ENCODE measurements around the gene NUDT19.

The NUDT19 gene

DNA sequence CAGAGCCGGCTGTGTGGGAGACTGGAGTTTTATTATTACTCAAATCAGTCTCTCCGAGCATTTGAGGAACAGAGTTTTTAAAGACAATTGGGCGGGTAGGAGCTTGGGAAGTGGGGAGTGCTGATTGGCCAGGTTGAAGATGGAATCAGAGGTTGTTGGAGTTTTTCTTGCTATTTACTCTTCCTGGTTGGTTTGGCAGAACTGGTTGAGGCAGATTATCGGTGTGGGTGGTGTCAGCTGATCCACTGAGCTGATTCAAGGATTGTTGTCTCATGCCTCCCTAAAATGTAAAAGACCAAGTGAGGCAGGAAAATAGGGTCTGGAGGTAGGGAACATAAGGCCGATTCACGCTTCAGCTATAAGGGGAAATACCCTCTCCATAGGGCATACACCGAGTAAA is 26.7 kb downstream of the NUDT19 start:
- TF ChIP-seq, protein P1, sequence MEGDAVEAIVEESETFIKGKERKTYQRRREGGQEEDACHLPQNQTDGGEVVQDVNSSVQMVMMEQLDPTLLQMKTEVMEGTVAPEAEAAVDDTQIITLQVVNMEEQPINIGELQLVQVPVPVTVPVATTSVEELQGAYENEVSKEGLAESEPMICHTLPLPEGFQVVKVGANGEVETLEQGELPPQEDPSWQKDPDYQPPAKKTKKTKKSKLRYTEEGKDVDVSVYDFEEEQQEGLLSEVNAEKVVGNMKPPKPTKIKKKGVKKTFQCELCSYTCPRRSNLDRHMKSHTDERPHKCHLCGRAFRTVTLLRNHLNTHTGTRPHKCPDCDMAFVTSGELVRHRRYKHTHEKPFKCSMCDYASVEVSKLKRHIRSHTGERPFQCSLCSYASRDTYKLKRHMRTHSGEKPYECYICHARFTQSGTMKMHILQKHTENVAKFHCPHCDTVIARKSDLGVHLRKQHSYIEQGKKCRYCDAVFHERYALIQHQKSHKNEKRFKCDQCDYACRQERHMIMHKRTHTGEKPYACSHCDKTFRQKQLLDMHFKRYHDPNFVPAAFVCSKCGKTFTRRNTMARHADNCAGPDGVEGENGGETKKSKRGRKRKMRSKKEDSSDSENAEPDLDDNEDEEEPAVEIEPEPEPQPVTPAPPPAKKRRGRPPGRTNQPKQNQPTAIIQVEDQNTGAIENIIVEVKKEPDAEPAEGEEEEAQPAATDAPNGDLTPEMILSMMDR (IDR thresholded peaks at IDR 0.05) = no peak

DNA sequence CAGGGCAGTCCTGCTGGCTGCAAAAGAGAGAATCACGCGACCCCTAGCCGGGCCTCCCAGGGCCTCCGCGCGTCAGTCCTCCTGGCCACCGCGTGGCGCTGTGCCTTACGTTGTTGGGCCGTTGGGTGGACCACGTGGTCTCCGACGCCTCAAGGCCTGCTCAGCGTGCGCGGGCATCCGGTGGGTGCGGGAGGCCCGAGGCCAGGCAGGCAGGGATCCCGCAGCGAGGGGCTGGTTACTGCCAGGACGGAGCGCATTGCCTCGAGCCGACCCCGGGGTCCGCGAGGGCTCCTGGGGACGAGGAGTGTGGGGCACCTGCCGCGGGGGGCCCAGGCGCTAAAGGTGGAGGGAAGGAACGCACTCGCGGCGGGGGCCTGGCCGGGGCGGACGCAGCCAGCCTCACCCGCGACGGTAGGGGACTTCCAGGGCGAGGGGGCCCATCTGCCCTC is 28.0 kb downstream of the NUDT19 start, which contains the start of gene TDRD12:
Gene TDRD12 (plus strand): TSS at position 157 of the 449 bp plus-strand sequence. CDS start 306 bp downstream, outside the sequence.
- TF ChIP-seq, protein P1 (IDR thresholded peaks at IDR 0.05) = no peak

DNA sequence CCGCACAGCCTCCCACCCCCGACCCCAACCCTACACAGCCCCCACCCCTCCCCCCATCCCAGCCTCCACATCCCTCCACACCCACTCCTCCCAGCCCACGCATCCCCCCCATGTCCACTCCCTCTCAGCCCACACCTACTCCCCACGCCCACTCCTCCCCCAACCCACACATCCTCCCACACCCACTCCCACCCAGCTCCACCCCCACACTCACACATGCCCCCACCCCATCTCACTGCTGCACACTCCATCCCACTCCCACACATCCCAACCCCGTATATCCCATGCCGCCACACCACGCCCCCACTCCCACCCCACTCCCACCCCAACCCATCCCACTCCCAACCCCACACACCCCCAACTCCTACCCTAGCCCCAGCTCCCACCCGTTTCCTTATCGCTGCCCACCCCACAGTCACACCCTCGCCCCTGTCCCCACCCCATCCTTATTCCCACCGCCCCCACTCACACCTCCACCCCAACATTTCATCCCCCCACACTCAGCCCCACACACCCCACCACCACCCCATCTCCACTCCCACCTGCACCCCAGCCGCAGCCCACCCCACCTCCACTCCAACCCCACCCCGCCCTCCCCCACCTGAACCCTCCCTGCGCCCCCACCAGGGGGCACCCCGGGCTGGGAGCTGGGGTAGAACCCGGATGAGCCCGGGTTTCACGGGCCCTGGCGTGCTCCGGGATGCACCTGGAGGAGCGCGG is 28.8 kb downstream of the NUDT19 start:
- TF ChIP-seq, protein P1 (IDR thresholded peaks at IDR 0.05) = no peak

DNA sequence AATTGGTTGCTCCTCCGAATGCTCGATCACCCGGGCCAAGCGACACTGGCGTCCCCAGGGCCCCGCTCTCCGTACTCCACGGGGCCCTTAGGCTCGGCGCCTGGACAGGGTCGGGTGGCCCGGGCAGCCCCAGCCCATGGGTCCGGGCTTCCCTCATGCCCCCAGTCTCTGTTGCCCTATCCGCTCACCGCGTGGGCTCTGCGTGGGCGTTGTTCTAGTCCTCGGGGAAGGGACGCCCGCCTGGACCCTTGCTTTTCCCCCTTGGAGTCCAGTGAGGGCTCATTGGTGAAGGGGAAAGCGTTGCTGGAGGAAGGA is 29.3 kb downstream of the NUDT19 start:
- TF ChIP-seq, protein P1 (IDR thresholded peaks at IDR 0.05) = no peak

DNA sequence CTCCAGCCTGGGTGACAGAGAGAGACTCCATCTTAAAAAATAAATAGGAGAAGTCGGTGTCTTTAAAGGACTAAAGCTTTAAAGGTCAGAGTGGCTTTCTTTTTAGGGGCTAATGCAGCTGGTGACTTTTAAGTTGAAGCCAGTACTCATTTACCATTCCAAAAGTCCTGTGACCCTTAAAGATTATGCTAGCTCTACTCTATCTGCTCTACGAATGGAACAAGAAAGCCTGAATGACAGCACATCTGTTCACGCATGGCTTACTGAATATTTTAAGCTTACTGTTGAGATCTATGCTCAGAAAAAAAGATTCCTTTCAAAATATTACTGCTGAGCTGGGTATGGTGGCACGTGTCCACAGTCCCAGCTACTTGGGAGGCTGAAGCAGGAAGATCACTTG is 44.3 kb downstream of the NUDT19 start:
- TF ChIP-seq, protein P1 (IDR thresholded peaks at IDR 0.05) = no peak

DNA sequence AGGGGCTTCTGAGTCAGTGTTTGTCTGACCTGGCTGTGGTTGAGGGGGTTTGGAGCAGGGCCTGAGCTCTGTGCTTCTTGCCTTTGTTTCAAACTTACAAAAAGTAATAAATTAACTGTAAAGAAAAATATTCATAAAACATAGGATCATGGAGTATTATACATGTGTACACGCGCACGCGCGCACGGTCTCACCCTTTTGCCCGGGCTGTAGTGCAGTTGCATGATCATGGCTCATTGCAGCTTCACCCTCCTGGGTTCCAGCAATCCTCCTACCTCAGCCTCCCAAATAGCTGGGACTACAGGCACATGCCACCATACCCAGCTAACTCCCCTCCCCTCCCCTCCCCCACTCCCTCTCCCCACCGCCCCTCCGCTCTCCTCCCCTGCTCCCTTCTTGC is 51.4 kb downstream of the NUDT19 start:
- TF ChIP-seq, protein P1 (IDR thresholded peaks at IDR 0.05) = no peak

DNA sequence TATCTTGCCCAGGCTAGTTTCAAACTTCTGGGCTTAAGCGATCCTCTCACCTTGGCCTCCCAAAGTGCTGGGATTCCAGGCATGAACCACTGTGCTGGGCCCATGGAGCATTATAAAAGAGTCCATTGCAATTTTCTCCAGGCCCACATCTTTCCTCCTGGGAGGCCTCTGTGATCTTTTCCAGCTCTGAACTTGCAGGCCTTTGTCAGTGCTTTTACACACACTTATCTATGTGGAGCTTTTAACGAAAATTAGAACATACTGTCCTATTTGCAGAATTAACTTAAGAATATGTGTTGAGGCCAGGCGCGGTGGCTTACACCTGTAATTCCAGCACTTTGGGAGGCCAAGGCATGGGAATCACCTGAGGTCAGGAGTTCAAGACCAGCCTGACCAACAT is 51.8 kb downstream of the NUDT19 start:
- TF ChIP-seq, protein P1 (IDR thresholded peaks at IDR 0.05) = no peak
